K562 (cell line): ENCODE measurements around the gene LAMA4. TPM values are rescaled to one million over a fixed set of nuclear protein-coding genes. Genes with fewer than 3 reads are reported as not detected.
"Not testable (repeated sequence)": the region's sequence is repeated elsewhere in the genome, so short reads cannot be mapped to it uniquely, and the experiment has no call there.

Experiments used
- ATAC-seq: fragments of 200-7000 bp; cut with Tn5 transposase; 3 replicates; pipeline ENCODE4 v1.9.1; 2020; ENCODE audit warnings: moderate library complexity
- BruUV-seq: library from RNA; stranded (reverse); fragments of 400-500 nt; replicated peaks from 2 replicates; lab custom pipeline; 2021; lab: Mats Ljungman, UMichigan
- CTCF ChIA-PET: fragments of 300-600 bp; formaldehyde crosslinking; extraction: SDS; loops from one replicate; lab custom pipeline; 2021; ENCODE audit warnings: low intra/inter-chr PET ratio; lab: Yijun Ruan, JAX
- POLR2A ChIA-PET: fragments of 300-600, 350-650 bp; sonication (Branson Sonifier 250); formaldehyde crosslinking; extraction: SDS; loops from one replicate; lab custom pipeline; 2021; ENCODE audit warnings: antibody characterized with exemption, inconsistent platforms; lab: Yijun Ruan, JAX
- DNase-seq, 4 experiments: peaks; one replicate each; pipeline versions ENCODE4 v3.0.0 to v3.0.0-alpha.2; 2011 to 2018; ENCODE audit warnings: low spot score in 3 of 4, mixed read lengths in 3 of 4; ENCODE audit errors: extremely low read depth in 1 of 4
- FAIRE-seq: peaks from 2 replicates; lab custom pipeline; 2011; peaks lifted over from hg19 to GRCh38; lab: Jason Lieb, UNC
- H2AFZ ChIP-seq: 2 replicates; pipeline ENCODE4 v1.6.0; 2011; ENCODE audit warnings: low read depth, low read length, control low read depth, inconsistent platforms
- H3K27ac ChIP-seq: fragments of 200-600 bp; 3 replicates; pipeline ENCODE4 v1.8.0; 2011; ENCODE audit warnings: low read depth, mild to moderate bottlenecking, control low read depth, inconsistent platforms, low read length, moderate library complexity, mixed read lengths; ENCODE audit errors: extremely low read depth
- H3K27me3 ChIP-seq, 2 experiments: fragments of 300-600 bp in 1 of 2; 2 replicates in 1 of 2; 3 replicates in 1 of 2; pipeline versions ENCODE4 v1.6.0 to v1.8.0; 2011; ENCODE audit warnings: inconsistent platforms in 2 of 2, low read length in 2 of 2, mild to moderate bottlenecking in 1 of 2, mixed read lengths in 1 of 2, moderate library complexity in 1 of 2; ENCODE audit not compliant: control insufficient read depth in 2 of 2, insufficient read depth in 2 of 2
- H3K36me3 ChIP-seq: fragments of 300-600 bp; 3 replicates; pipeline ENCODE4 v1.8.0; 2011; ENCODE audit warnings: mild to moderate bottlenecking, low read length, inconsistent platforms; ENCODE audit not compliant: control insufficient read depth, insufficient read depth
- H3K4me1 ChIP-seq, 2 experiments: fragments of 200-600 bp in 1 of 2; replicated peaks in 1 of 2; 2 replicates in 1 of 2; 3 replicates in 1 of 2; pipeline versions ENCODE4 v1.5.1 to v1.8.0; 2011; ENCODE audit warnings: inconsistent platforms in 2 of 2, low read length in 2 of 2, mild to moderate bottlenecking in 1 of 2, mixed read lengths in 1 of 2, moderate library complexity in 1 of 2; ENCODE audit not compliant: control insufficient read depth in 2 of 2, insufficient read depth in 2 of 2
- H3K4me2 ChIP-seq: 2 replicates; pipeline ENCODE4 v1.6.1; 2011; ENCODE audit warnings: low read length, control low read depth, inconsistent platforms, mixed read lengths; ENCODE audit not compliant: insufficient read depth
- H3K4me3 ChIP-seq: fragments of 200-600 bp; sonication (generic), shearing (Covaris generic); 2 replicates; pipeline ENCODE4 v1.5.1; 2016; ENCODE audit warnings: control low read depth, inconsistent platforms
- H3K79me2 ChIP-seq: fragments of 200-600 bp; 3 replicates; pipeline ENCODE4 v1.8.0; 2011; ENCODE audit warnings: low read length, inconsistent platforms; ENCODE audit not compliant: control insufficient read depth, insufficient read depth
- H3K9ac ChIP-seq, 2 experiments: 2 replicates each; pipeline versions ENCODE4 v1.6.0 to v1.6.1; 2011; ENCODE audit warnings: low read depth in 2 of 2, low read length in 2 of 2, control low read depth in 1 of 2, inconsistent platforms in 1 of 2, mild to moderate bottlenecking in 1 of 2, mixed read lengths in 1 of 2; ENCODE audit not compliant: insufficient read depth in 1 of 2
- H3K9me1 ChIP-seq: one replicate; pipeline ENCODE4 v1.6.0; 2011; ENCODE audit warnings: inconsistent platforms, mild to moderate bottlenecking, low read length, moderate library complexity; ENCODE audit not compliant: control insufficient read depth, insufficient read depth
- H3K9me3 ChIP-seq: replicated peaks from 2 replicates; pipeline ENCODE4 v1.5.1; 2011; ENCODE audit warnings: low read depth, low read length, inconsistent platforms; ENCODE audit not compliant: control insufficient read depth, insufficient read depth
- H4K20me1 ChIP-seq: replicated peaks from 2 replicates; pipeline ENCODE4 v1.6.1; 2011; ENCODE audit warnings: low read length, inconsistent platforms, mixed read lengths; ENCODE audit not compliant: control insufficient read depth, insufficient read depth
- HDAC3 ChIP-seq: fragments of 450-650 bp; IDR thresholded peaks from 2 replicates; pipeline ENCODE4 v1.6.1; 2018; ENCODE audit warnings: borderline replicate concordance, mild to moderate bottlenecking, moderate library complexity; ENCODE audit not compliant: partially characterized antibody
- MEIS2 ChIP-seq: fragments of 450-650 bp; IDR thresholded peaks from 2 replicates; pipeline ENCODE4 v1.6.1; 2014; ENCODE audit warnings: mild to moderate bottlenecking; ENCODE audit not compliant: partially characterized antibody
- WGBS: fragments of 100-300 bp; shearing (Covaris generic); methylation state at CpG from one replicate; pipeline ENCODE4 v1.1.6; 2016; ENCODE audit warnings: low coverage, mixed read lengths; ENCODE audit not compliant: insufficient coverage; ENCODE audit errors: missing lambda C conversion rate; 5-methylcytosine and 5-hydroxymethylcytosine counted together
- in situ Hi-C: fragments of 300-500 bp; cut with MboI; formaldehyde crosslinking; loops from 4 replicates; pipeline ENCODE4 v1.15.0; 2018; ENCODE audit warnings: inconsistent platforms, mixed read lengths
- intact Hi-C: fragments of 100-400 bp; cut with micrococcal nuclease; formaldehyde crosslinking; loops from 2 replicates; pipeline ENCODE4 v1.14.2; 2022
- polyA plus RNA-seq, 8 experiments: library from polyadenylated mRNA; depleted of rRNA in 4 of 8; stranded (reverse) in 5 of 8; unstranded in 3 of 8; fragments of >200 nt; fragmentation: Nextera tagmentation in 2 of 8; fragmentation: Illumina TruSeq in 1 of 8; extraction: Ambion mirVana in 2 of 8; extraction: Trizol in 1 of 8; gene quantifications; 2 replicates each; pipeline versions ENCODE4 v1.2.1 to v1.2.3, GENCODE V29; 2011 to 2014; ENCODE audit warnings: inconsistent platforms in 1 of 8, missing spikeins in 1 of 8
- total RNA-seq, 7 experiments: library from RNA; depleted of rRNA in 6 of 7; stranded (reverse); fragments of >200 nt in 6 of 7; fragmentation: Illumina TruSeq in 2 of 7; extraction: Trizol in 2 of 7; gene quantifications; 2 replicates each; pipeline versions ENCODE4 v1.2.1 to v1.2.3, GENCODE V29; 2011 to 2021; ENCODE audit warnings: low replicate concordance in 1 of 7
- TF ChIP-seq, protein P1 (sequence below): fragments of 250-450 bp; sonication (Bioruptor Pico); IDR thresholded peaks from 2 replicates; pipeline ENCODE4 v1.8.0; 2021; ENCODE audit warnings: moderate library complexity, mild to moderate bottlenecking, inconsistent platforms
- TF ChIP-seq, protein P2 (sequence below), 2 experiments: IDR thresholded peaks in 1 of 2; conservative IDR thresholded peaks in 1 of 2; 2 replicates each; pipeline ENCODE4 v1.6.1; 2016; ENCODE audit warnings: low read depth in 2 of 2, mild to moderate bottlenecking in 1 of 2, missing compliant biosample characterization in 1 of 2, missing genetic modification characterization in 1 of 2, moderate library complexity in 1 of 2
- TF ChIP-seq, protein P3 (sequence below): fragments of 450-650 bp; IDR thresholded peaks from 2 replicates; pipeline ENCODE4 v1.6.1; 2016

Gene LAMA4
- total and polyA plus RNA-seq, 9 of the 15 experiments (the other 6 are each of a cell fraction or from before 2014, with no cell fraction given): 0.05 to 2.9 (median 0.51) TPM

DNA sequence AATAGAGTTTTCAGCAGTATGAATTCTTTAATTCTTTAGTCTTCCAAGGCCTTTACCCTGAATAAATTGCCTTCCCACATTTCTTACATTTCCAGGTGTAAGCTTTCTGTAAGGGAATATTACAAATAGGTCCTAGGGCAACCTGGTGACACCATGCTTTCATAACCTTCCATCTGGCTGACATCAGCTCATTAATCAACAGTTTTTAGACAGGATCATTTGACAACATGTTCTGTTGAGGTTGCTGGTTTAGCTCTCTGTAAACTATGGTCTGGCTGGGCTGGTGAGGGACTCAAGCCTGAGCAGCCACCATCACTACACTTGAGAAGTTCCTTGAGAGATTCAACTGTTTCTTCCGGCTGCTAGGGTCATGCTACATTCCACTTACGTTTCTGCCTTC is 147.8 kb downstream of the LAMA4 start:
- Histone ChIP-seq H2AFZ (no peak overlapping the region), H4K20me1 (no peaks in the 10 kb centered on the region), H3K9ac (no peak overlapping the region), H3K27me3 (no peaks in the 10 kb centered on the region), H3K4me2 (no peak overlapping the region), H3K36me3 (no peaks in the 10 kb centered on the region), H3K79me2 (no peaks in the 10 kb centered on the region), H3K27ac (no peak overlapping the region), H3K4me3 (no peak overlapping the region), H3K4me1 (no peaks in the 10 kb centered on the region), H3K9me3 (no peaks in the 10 kb centered on the region), H3K9me1 (no peaks in the 10 kb centered on the region)
- ChIA-PET POLR2A (interaction anchor here (1.1 kb wide), 1 partner anchor 13 kb away, joined by 3 read pairs; no protein-coding TSS in a partner anchor), CTCF (interaction anchor here (0.6 kb wide), 1 partner anchor 13 kb away, joined by 3 read pairs; no protein-coding TSS in a partner anchor)
- FAIRE-seq: no peak
- WGBS: 0% methylated on average over 2 of the region's 2 CpGs
- DNase-seq: no peak
- TF ChIP-seq, protein P1, sequence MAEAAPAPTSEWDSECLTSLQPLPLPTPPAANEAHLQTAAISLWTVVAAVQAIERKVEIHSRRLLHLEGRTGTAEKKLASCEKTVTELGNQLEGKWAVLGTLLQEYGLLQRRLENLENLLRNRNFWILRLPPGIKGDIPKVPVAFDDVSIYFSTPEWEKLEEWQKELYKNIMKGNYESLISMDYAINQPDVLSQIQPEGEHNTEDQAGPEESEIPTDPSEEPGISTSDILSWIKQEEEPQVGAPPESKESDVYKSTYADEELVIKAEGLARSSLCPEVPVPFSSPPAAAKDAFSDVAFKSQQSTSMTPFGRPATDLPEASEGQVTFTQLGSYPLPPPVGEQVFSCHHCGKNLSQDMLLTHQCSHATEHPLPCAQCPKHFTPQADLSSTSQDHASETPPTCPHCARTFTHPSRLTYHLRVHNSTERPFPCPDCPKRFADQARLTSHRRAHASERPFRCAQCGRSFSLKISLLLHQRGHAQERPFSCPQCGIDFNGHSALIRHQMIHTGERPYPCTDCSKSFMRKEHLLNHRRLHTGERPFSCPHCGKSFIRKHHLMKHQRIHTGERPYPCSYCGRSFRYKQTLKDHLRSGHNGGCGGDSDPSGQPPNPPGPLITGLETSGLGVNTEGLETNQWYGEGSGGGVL (CRISPR knock-in tag): no peak
- TF ChIP-seq, protein P2, sequence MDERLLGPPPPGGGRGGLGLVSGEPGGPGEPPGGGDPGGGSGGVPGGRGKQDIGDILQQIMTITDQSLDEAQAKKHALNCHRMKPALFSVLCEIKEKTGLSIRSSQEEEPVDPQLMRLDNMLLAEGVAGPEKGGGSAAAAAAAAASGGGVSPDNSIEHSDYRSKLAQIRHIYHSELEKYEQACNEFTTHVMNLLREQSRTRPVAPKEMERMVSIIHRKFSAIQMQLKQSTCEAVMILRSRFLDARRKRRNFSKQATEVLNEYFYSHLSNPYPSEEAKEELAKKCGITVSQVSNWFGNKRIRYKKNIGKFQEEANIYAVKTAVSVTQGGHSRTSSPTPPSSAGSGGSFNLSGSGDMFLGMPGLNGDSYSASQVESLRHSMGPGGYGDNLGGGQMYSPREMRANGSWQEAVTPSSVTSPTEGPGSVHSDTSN (CRISPR knock-in tag; IDR thresholded peaks at IDR 0.05; ENCODE audit: low read depth): no peak
- TF ChIP-seq, protein P2 (tag; conservative IDR thresholded peaks at IDR 0.05; ENCODE audit: low read depth): peak; percentile 66
- TF ChIP-seq HDAC3 (no peak), MEIS2 (peak; percentile 66)
- TF ChIP-seq, protein P3, sequence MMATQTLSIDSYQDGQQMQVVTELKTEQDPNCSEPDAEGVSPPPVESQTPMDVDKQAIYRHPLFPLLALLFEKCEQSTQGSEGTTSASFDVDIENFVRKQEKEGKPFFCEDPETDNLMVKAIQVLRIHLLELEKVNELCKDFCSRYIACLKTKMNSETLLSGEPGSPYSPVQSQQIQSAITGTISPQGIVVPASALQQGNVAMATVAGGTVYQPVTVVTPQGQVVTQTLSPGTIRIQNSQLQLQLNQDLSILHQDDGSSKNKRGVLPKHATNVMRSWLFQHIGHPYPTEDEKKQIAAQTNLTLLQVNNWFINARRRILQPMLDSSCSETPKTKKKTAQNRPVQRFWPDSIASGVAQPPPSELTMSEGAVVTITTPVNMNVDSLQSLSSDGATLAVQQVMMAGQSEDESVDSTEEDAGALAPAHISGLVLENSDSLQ: 0 out of 2 replicates have a peak, but pooled peaks have one; percentile 18
- BruUV-seq: no TSS peak
- in situ Hi-C loops: no loop called here
- ATAC-seq: no peak; the same call in 2 of the 3 replicates
- intact Hi-C loops: no loop called here

DNA sequence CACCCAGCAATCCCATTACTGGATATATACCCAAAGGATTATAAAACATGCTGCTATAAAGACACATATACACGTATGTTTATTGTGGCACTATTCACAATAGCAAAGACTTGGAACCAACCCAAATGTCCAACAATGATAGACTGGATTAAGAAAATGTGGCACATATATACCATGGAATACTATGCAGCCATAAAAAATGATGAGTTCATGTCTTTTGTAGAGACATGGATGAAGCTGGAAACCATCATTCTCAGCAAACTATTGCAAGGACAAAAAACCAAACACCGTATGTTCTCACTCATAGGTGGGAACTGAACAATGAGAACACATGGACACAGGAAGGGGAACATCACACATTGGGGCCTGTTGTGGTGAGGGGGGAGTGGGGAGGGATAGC is 148.3 kb downstream of the LAMA4 start:
- not testable (repeated sequence) for FAIRE-seq
- POLR2A ChIA-PET: interaction anchor here (1.1 kb wide), 1 partner anchor 13 kb away, joined by 3 read pairs; no protein-coding TSS in a partner anchor

More for the DNA sequence above, 148.3 kb downstream of the LAMA4 start:
- intact Hi-C loops, ATAC-seq, H2AFZ ChIP-seq, H3K4me3 ChIP-seq, H3K9me3 ChIP-seq, in situ Hi-C loops, H3K79me2 ChIP-seq, H3K9me1 ChIP-seq, DNase-seq, H4K20me1 ChIP-seq, H3K4me2 ChIP-seq, BruUV-seq, H3K4me1 ChIP-seq, H3K27ac ChIP-seq, H3K27me3 ChIP-seq, H3K9ac ChIP-seq, H3K36me3 ChIP-seq: not testable (repeated sequence)
- CTCF ChIA-PET: interaction anchor here (0.6 kb wide), 1 partner anchor 12 kb away, joined by 3 read pairs; no protein-coding TSS in a partner anchor
- WGBS: 20% methylated on average over 1 of the region's 2 CpGs
